ENCODE measurements around the gene HDAC9.

HDAC9 gene

GRCh38 chr7:18575622-18576572 lies 80.3 kb downstream of the HDAC9 start:
- no peak for DNase-seq
- peaks cover 0 to 6% (median 0%) of the 10 kb centered on the region in 3 donors for H3K36me3 ChIP-seq
- intact Hi-C loops (cut with DNase I; ENCODE audit: low total_unique reads): loop anchor here (10.0 kb wide), 1 partner anchor 221 kb away; no protein-coding TSS in a partner anchor

GRCh38 chr7:18577096-18577771 lies 81.7 kb downstream of the HDAC9 start:
- H3K9me3 ChIP-seq: no peaks in the 10 kb centered on the region
- no peak overlapping the region for H3K4me3 ChIP-seq
- TF ChIP-seq CTCF (IDR thresholded peaks at IDR 0.05): no peak
- intact Hi-C loops (cut with DNase I; ENCODE audit: low total_unique reads): loop anchor here (10.0 kb wide), 1 partner anchor 222 kb away; no protein-coding TSS in a partner anchor
- peaks cover 0 to 6% (median 0%) of the 10 kb centered on the region in 3 donors for H3K36me3 ChIP-seq
- DNase-seq: no peak
- H3K4me1 ChIP-seq: peaks cover 0 to 32% (median 4%) of the 10 kb centered on the region in 4 donors
- H3K27me3 ChIP-seq: no peaks in the 10 kb centered on the region
- H3K27ac ChIP-seq: peak overlapping the region in 1 of 2 donors; percentile 46

More at GRCh38 chr7:18575622-18576572, 80.3 kb downstream of the HDAC9 start:
- H3K27ac ChIP-seq: no peak overlapping the region
- H3K4me1 ChIP-seq: peaks cover 0 to 33% (median 2%) of the 10 kb centered on the region in 4 donors
- H3K9me3 ChIP-seq: no peaks in the 10 kb centered on the region
- no peak overlapping the region for H3K4me3 ChIP-seq
- H3K27me3 ChIP-seq: no peaks in the 10 kb centered on the region
- no peak for TF ChIP-seq CTCF (IDR thresholded peaks at IDR 0.05)

GRCh38 chr7:18579698-18580097 lies 84.1 kb downstream of the HDAC9 start:
- Histone ChIP-seq H3K4me3 (no peak overlapping the region), H3K4me1 (peaks cover 0 to 35% (median 4%) of the 10 kb centered on the region in 4 donors), H3K36me3 (peaks cover 0 to under 1% (median 0%) of the 10 kb centered on the region in 3 donors), H3K9me3 (no peaks in the 10 kb centered on the region), H3K27me3 (no peaks in the 10 kb centered on the region), H3K27ac (no peak overlapping the region)
- intact Hi-C loops (cut with DNase I; ENCODE audit: low total_unique reads): loop anchor here (10.0 kb wide), 1 partner anchor 225 kb away; no protein-coding TSS in a partner anchor
- TF ChIP-seq CTCF (IDR thresholded peaks at IDR 0.05): no peak
- no peak for DNase-seq

GRCh38 chr7:18580950-18581349 lies 85.4 kb downstream of the HDAC9 start:
- intact Hi-C loops (cut with DNase I; ENCODE audit: low total_unique reads): no loop called here
- no peak for TF ChIP-seq CTCF (IDR thresholded peaks at IDR 0.05)

GRCh38 chr7:18583305-18583704 lies 87.8 kb downstream of the HDAC9 start:
- DNase-seq: no peak
- Histone ChIP-seq H3K4me3 (no peak overlapping the region), H3K36me3 (no peaks in the 10 kb centered on the region), H3K4me1 (peaks cover 0 to 29% (median 2%) of the 10 kb centered on the region in 4 donors), H3K9me3 (no peaks in the 10 kb centered on the region), H3K27ac (peak overlapping the region in 1 of 2 donors; percentile 14), H3K27me3 (no peaks in the 10 kb centered on the region)
- no peak for TF ChIP-seq CTCF (IDR thresholded peaks at IDR 0.05)
- intact Hi-C loops (cut with DNase I; ENCODE audit: low total_unique reads): no loop called here

More at GRCh38 chr7:18580950-18581349, 85.4 kb downstream of the HDAC9 start:
- Histone ChIP-seq H3K4me1 (peaks cover 0 to 35% (median 4%) of the 10 kb centered on the region in 4 donors), H3K27me3 (no peaks in the 10 kb centered on the region), H3K27ac (peak overlapping the region in 1 of 2 donors; percentile 1), H3K9me3 (no peaks in the 10 kb centered on the region), H3K36me3 (no peaks in the 10 kb centered on the region), H3K4me3 (no peak overlapping the region)
- DNase-seq: no peak
